SK-N-SH (cell line): ENCODE data around the gene KRAS.
A peak's percentile ranks its signal among the peaks of the same experiment; 100 is the strongest.

Source experiments
- CTCF ChIP-seq: fragments of 200-600 bp; sonication (generic); IDR thresholded peaks from 2 replicates; pipeline ENCODE4 v1.6.1; 2017; ENCODE audit warnings: antibody characterized with exemption, mild to moderate bottlenecking, moderate library complexity
- FOXJ3 ChIP-seq: sonication (generic); formaldehyde crosslinking; IDR thresholded peaks from 2 replicates; pipeline ENCODE4 v1.5.1; 2020; ENCODE audit warnings: mild to moderate bottlenecking, missing genetic modification reagents

- peak; percentile 87 for TF ChIP-seq CTCF
- TF ChIP-seq FOXJ3 (CRISPR knock-in tag), result no peak
Observed at GRCh38 chr12:25241167-25242020, 9.3 kb downstream of the KRAS start.
